ENCODE results near the gene RAB40C.

RAB40C gene

DNA sequence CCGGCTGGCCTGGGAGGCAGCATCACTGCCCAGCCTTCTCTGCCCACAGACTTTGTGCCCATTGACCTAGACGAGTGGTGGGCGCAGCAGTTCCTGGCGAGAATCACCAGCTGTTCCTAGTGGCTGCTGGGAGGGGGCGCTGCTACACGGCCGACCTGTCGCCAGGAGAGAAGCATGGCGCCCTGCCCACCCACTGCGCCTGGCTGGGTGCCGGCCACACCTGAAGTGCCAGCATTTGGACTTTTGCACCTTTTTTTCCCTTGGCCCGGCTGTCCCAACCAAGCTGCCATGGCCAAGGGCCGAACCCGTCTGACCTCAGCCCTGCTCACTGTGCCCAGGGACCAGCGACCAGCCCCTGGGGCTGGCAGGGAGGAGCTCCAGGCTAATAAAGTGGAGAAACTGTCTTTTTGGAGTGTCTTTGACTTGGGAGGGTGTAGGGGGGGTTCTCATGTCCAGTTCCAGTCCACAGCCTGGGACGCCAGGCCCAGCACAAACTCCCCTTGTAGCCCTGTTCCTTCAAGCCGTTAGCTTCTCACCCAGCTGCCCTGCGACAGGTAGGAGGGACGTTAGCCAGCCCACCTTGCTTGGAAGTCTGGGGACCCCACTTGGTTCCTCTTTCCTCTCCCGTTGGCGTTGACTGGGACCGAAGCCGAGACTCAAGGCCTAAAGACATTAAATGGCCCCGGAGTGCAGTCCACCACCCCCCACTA lies 58.4 kb downstream of the RAB40C start:
- peak; percentile 52 to 74 for DNase-seq (ENCODE audit: low read depth in 1 of 2, low spot score in 1 of 2)
- peak overlapping the region; percentile 90 for H3K27ac ChIP-seq (replicated peaks)
- peak; percentile 42; the same call in 1 of the 2 replicates for TF ChIP-seq POLR2AphosphoS5 (IDR thresholded peaks at IDR 0.05; ENCODE audit: low read depth)
- TF ChIP-seq, protein P1, sequence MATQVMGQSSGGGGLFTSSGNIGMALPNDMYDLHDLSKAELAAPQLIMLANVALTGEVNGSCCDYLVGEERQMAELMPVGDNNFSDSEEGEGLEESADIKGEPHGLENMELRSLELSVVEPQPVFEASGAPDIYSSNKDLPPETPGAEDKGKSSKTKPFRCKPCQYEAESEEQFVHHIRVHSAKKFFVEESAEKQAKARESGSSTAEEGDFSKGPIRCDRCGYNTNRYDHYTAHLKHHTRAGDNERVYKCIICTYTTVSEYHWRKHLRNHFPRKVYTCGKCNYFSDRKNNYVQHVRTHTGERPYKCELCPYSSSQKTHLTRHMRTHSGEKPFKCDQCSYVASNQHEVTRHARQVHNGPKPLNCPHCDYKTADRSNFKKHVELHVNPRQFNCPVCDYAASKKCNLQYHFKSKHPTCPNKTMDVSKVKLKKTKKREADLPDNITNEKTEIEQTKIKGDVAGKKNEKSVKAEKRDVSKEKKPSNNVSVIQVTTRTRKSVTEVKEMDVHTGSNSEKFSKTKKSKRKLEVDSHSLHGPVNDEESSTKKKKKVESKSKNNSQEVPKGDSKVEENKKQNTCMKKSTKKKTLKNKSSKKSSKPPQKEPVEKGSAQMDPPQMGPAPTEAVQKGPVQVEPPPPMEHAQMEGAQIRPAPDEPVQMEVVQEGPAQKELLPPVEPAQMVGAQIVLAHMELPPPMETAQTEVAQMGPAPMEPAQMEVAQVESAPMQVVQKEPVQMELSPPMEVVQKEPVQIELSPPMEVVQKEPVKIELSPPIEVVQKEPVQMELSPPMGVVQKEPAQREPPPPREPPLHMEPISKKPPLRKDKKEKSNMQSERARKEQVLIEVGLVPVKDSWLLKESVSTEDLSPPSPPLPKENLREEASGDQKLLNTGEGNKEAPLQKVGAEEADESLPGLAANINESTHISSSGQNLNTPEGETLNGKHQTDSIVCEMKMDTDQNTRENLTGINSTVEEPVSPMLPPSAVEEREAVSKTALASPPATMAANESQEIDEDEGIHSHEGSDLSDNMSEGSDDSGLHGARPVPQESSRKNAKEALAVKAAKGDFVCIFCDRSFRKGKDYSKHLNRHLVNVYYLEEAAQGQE (IDR thresholded peaks at IDR 0.05; ENCODE audit: insufficient replicate concordance, low read depth): no peak
- TF ChIP-seq, protein P2, sequence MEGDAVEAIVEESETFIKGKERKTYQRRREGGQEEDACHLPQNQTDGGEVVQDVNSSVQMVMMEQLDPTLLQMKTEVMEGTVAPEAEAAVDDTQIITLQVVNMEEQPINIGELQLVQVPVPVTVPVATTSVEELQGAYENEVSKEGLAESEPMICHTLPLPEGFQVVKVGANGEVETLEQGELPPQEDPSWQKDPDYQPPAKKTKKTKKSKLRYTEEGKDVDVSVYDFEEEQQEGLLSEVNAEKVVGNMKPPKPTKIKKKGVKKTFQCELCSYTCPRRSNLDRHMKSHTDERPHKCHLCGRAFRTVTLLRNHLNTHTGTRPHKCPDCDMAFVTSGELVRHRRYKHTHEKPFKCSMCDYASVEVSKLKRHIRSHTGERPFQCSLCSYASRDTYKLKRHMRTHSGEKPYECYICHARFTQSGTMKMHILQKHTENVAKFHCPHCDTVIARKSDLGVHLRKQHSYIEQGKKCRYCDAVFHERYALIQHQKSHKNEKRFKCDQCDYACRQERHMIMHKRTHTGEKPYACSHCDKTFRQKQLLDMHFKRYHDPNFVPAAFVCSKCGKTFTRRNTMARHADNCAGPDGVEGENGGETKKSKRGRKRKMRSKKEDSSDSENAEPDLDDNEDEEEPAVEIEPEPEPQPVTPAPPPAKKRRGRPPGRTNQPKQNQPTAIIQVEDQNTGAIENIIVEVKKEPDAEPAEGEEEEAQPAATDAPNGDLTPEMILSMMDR (IDR thresholded peaks at IDR 0.05; ENCODE audit: insufficient read depth, low read length): peak; percentile 63

DNA sequence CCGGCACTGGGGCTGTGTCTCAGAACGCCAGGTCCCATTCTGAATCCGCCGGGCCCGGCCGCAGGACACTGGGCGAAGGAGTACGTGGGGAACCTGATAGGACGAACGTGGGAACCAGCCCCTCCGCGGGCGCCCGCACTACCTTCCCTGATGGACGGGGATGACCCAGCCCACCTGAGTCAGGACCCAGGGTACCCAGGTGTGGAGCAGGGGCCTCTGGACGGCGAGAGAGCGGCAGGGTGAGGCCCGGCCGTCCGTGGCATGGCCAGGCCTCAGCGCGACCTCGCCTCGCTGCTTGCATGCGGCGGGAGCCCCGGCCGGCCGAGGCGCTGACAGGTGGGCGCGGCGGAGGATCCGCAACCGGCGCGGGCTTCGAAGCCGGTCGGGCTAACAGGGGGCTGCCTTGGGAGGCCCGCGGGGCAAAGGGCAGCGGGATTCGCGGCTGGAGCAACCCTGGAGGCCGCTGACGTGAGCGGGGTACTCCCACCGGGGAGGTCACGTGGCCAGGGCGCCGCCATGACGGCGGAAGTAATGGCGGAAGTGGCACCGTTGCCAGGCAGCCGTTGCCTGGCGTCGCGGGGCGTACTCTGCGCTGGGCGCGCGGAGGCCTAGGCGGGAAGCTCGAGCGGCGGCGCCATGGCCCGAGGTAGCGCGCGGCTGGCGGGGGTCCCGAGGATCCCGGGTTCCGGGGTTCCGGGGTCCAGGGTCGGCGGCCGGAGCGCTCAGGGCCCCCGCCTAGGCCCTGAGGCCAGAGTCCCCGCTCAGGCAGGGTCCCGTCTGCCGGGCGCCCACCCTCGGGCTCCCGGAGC lies 59.1 kb downstream of the RAB40C start, which contains the start of gene WDR90:
Gene WDR90 (plus strand): TSS at position 585 of the 809 bp plus-strand sequence. CDS start 52 bp downstream, at position 637.
- Histone ChIP-seq H3K4me3 (replicated peaks; ENCODE audit: insufficient read depth, low read length) (peak within 1 kb of the TSS; percentile 60), H3K27ac (replicated peaks) (peak within 1 kb of the TSS; percentile 90), H3K27me3 (ENCODE audit: insufficient read depth, poor library complexity, severe bottlenecking) (no peaks in the 10 kb centered on the region)
- TF ChIP-seq, protein P2 (IDR thresholded peaks at IDR 0.05; ENCODE audit: insufficient read depth, low read length): no peak
- TF ChIP-seq, protein P1 (IDR thresholded peaks at IDR 0.05; ENCODE audit: insufficient replicate concordance, low read depth): peak; percentile 8
- TF ChIP-seq POLR2AphosphoS5 (IDR thresholded peaks at IDR 0.05; ENCODE audit: low read depth): peak; percentile 45; the same call in 1 of the 2 replicates
- peak; percentile 72; the same call in 1 of the 2 replicates for TF ChIP-seq SPI1 (IDR thresholded peaks at IDR 0.05; ENCODE audit: borderline replicate concordance, low read depth)
- peak; percentile 77 for TF ChIP-seq GABPA (IDR thresholded peaks at IDR 0.05; ENCODE audit: low read depth)
- DNase-seq (ENCODE audit: low read depth in 1 of 2, low spot score in 1 of 2): peak; percentile 87 to 94

More for the DNA sequence above, 58.4 kb downstream of the RAB40C start:
- Histone ChIP-seq H3K27me3 (ENCODE audit: insufficient read depth, poor library complexity, severe bottlenecking) (no peaks in the 10 kb centered on the region), H3K4me3 (replicated peaks; ENCODE audit: insufficient read depth, low read length) (peak overlapping the region; percentile 60)

DNA sequence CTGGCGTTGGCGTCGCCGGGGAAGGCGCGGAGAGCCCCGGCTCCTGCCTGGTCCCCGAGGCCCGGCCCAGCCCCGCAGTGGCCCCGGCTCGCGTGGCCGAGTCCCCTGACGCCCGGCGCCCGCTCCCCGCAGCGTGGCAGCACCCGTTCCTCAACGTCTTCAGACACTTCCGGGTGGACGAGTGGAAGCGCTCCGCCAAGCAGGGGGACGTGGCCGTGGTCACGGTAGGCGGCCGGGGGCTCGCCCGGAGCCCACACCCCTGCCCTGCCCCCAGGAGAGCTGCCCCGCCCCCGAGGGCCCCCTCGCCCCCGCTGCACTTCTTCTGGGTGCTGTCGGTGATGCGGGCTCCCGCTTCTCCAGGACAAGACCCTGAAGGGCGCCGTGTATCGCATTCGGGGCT lies 59.8 kb downstream of the RAB40C start:
- TF ChIP-seq POLR2AphosphoS5 (IDR thresholded peaks at IDR 0.05; ENCODE audit: low read depth): peak; percentile 6; the same call in 1 of the 2 replicates
- TF ChIP-seq, protein P1 (IDR thresholded peaks at IDR 0.05; ENCODE audit: insufficient replicate concordance, low read depth): peak; percentile 8
- no peak for TF ChIP-seq SPI1 (IDR thresholded peaks at IDR 0.05; ENCODE audit: borderline replicate concordance, low read depth)
- DNase-seq (ENCODE audit: low read depth in 1 of 2, low spot score in 1 of 2): peak in 1 of 2 experiments; percentile 53
- Histone ChIP-seq H3K27me3 (ENCODE audit: insufficient read depth, poor library complexity, severe bottlenecking) (no peaks in the 10 kb centered on the region), H3K27ac (replicated peaks) (peak overlapping the region; percentile 90), H3K4me3 (replicated peaks; ENCODE audit: insufficient read depth, low read length) (peak overlapping the region; percentile 60)

All from HL-60 (cell line).